Mucosa of rectum (tissue), 2 donors: Measurements from ENCODE around the gene GLDC.
"Not testable (repeated sequence)": the region's sequence is repeated elsewhere in the genome, so short reads cannot be mapped to it uniquely, and the experiment has no call there.

Experiments used
- H3K27ac ChIP-seq, 2 donors: one replicate each; pipeline ENCODE4 v1.7.0; 2013; ENCODE audit warnings: inconsistent platforms in 2 of 2, low read depth in 2 of 2, low read length in 2 of 2
- H3K27me3 ChIP-seq, 2 donors: one replicate each; pipeline ENCODE4 v1.7.0; 2013; ENCODE audit warnings: low read length in 2 of 2; ENCODE audit not compliant: control insufficient read depth in 2 of 2, insufficient read depth in 2 of 2
- H3K36me3 ChIP-seq, 2 donors: one replicate each; pipeline ENCODE4 v1.7.0; 2013; ENCODE audit warnings: low read length in 2 of 2; ENCODE audit not compliant: control insufficient read depth in 2 of 2, insufficient read depth in 2 of 2
- H3K4me1 ChIP-seq, 2 donors: one replicate each; pipeline ENCODE4 v1.7.0; 2013; ENCODE audit warnings: low read length in 2 of 2, mild to moderate bottlenecking in 1 of 2; ENCODE audit not compliant: control insufficient read depth in 2 of 2, insufficient read depth in 2 of 2
- H3K4me3 ChIP-seq, 2 donors: one replicate each; pipeline ENCODE4 v1.7.0; 2013; ENCODE audit warnings: low read length in 2 of 2
- H3K9ac ChIP-seq, 2 donors: one replicate each; pipeline ENCODE4 v1.7.0; 2013; ENCODE audit warnings: low read length in 2 of 2, low read depth in 1 of 2, mild to moderate bottlenecking in 1 of 2
- H3K9me3 ChIP-seq, 2 donors: one replicate each; pipeline ENCODE4 v1.7.0; 2013; ENCODE audit warnings: low read length in 2 of 2; ENCODE audit not compliant: control insufficient read depth in 2 of 2
- donor health status: healthy.
- donor health status: Normal muscosa, but diverticular disease.

The GLDC gene

DNA sequence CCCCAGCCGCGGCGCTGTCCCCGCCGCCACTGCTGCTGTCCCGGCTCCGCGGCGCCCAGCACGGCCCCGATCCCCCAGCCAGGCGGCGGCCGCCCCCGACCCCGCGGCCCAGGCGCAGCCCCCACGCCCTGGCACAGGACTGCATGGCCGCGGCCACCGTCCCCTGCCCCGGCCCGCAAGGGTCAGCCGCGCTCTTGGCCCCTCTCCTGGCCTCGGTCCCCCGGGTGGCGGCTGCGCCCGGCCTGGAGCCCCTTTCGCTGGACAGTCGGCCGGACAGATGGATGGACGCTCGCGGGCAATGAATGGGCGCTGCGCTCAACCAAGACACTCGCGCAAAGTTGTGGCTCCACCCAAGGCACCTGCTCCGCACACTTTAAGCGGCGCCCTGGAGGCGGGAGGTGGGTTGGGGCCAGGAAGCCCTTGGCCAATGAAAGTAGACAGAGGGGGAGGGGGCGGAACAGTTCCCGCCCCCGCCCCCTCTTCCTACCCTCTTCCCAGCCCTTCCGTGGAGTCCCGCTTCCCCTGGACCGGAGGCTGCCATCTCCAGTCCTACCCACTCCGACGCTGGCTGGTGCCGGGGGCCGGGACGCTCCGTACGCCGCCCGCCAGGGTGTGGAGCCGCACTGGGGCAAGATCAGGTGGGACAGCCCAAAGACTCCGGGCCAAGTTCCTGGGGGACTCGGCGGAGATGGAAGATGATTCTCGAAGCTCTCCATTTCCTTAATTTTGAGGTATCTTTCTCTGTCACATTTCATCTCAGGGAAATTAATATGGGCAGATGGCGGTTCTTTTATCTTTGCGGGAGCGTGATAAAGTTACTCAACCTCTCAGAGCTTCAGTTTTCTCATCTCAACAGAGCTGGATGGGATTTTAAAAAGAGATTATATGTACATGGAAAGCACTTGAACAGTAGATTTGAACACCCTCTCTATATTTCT is at the start of gene GLDC:
GLDC (minus strand) TSS at position 375 of the 938 bp plus-strand sequence; CDS start at position 145, 230 bp downstream.
- no peak within 1 kb of the TSS for H3K27ac ChIP-seq
- no peaks in the 10 kb centered on the region for H3K9me3 ChIP-seq
- peaks cover 26 to 37% of the 10 kb centered on the region in 2 donors for H3K27me3 ChIP-seq
- H3K9ac ChIP-seq = no peak within 1 kb of the TSS
- no peaks in the 10 kb centered on the region for H3K4me1 ChIP-seq
- H3K36me3 ChIP-seq = no peaks in the 10 kb centered on the region
- H3K4me3 ChIP-seq = peak within 1 kb of the TSS; percentile 54 to 62

DNA sequence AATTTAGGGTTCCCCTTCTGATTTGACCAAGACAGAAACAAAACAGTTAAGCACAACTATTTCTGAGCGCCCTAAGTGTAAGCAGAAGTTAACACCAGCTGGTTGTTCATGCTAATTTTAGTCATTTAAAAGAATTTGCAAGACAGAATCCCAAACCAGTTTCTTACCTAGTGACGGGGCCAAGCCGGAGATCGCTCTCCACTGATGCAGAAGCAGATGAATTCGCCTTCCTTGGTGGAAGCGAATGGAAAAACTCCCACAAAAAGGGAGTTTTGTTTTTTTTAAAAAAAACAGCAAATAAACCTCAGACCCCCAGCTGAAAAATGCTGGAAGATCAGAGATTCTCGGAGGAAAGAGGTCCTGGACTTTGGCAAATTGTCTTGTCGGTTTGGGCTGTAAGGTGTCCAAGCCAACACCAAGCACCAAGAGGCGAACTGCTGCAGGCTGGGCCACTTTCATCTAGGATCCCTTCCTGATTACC is 47.4 kb upstream of the GLDC start:
- no peaks in the 10 kb centered on the region for H3K9me3 ChIP-seq
- no peak overlapping the region for H3K9ac ChIP-seq
- peak overlapping the region in 1 of 2 donors; percentile 32 for H3K27ac ChIP-seq
- no peaks in the 10 kb centered on the region for H3K4me1 ChIP-seq
- no peaks in the 10 kb centered on the region for H3K27me3 ChIP-seq
- no peak overlapping the region for H3K4me3 ChIP-seq
- no peaks in the 10 kb centered on the region for H3K36me3 ChIP-seq

DNA sequence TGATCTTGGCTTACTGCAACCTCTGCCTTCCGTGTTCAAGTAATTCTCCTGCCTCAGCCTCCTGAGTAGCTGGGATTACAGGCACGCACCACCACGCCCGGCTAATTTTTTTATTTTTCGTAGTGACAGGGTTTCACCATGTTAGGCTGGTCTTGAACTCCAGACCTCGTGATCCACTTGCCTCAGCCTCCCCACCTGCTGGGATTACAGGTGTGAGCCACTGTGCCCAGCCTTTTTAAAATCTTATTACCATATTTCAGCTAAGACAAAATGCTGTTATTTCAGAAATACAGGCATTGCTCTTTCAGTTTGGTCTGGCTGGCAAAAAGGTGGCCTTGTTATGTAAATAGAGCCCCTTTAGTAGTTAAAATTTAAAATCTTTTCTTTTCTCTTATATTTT is 46.9 kb upstream of the GLDC start:
- Histone ChIP-seq H3K27me3 (no peaks in the 10 kb centered on the region), H3K9me3 (no peaks in the 10 kb centered on the region), H3K4me3 (no peak overlapping the region), H3K36me3 (no peaks in the 10 kb centered on the region), H3K9ac (no peak overlapping the region), H3K4me1 (no peaks in the 10 kb centered on the region), H3K27ac (peak overlapping the region in 1 of 2 donors; percentile 32)

DNA sequence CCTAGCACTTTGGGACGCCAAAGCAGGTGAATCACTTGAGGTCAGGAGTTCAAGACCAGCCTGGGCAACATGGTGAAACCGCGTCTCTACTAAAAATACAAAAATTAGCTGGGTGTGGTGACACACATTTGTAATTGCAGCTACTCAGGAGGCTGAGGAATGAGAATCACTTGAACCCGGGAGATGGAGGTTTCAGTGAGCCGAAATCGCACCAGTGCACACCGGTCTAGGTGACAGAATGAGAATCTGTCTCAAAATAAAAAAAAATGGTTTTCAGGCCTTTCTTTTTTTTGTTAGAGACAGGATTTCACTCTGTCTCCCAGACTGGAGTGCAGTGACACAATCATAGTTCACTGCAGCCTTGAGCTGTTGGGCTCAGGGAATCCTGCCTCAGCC is 45.1 kb upstream of the GLDC start:
- H3K9me3 ChIP-seq, H3K27ac ChIP-seq, H3K36me3 ChIP-seq, H3K9ac ChIP-seq, H3K4me1 ChIP-seq, H3K27me3 ChIP-seq, H3K4me3 ChIP-seq: not testable (repeated sequence)

DNA sequence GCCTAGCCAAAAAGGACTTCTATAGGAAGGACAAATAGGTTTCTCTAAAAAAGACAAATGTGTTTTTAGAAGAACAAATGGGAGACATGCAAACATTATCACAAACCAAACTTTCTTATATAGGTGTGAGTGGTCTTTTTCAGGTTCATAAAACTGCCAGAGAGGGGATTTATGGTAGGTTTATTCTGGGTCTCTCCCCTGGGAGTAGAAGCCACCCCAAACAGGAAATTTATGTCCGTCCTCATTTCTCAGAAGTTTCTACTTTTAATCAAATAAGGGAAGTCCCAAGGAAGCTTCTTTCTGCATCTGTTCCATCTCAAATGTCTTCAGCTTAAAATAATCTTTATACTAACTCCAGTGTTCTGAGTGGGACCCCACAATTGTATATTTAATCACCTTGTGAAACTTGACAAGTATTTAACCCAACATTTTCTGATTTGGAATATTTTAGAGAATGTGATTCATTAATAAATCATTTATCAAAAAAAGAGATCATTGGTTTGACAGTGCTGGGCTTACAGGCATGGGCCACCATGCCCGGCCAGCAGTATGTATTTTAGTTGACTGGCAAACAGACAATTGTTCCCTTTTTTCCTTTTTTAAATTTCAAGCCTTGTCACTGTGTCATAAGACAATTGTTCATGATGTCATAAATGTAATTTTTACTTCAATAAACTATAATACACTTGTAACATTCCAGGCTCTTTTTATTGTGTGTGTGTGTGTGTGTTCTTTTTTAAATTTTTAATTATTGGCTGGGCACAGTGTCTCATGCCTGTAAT is 44.6 kb upstream of the GLDC start:
- H3K27me3 ChIP-seq = no peaks in the 10 kb centered on the region
- H3K27ac ChIP-seq = no peak overlapping the region
- H3K36me3 ChIP-seq = no peaks in the 10 kb centered on the region
- H3K9ac ChIP-seq = no peak overlapping the region
- no peak overlapping the region for H3K4me3 ChIP-seq
- no peaks in the 10 kb centered on the region for H3K9me3 ChIP-seq
- H3K4me1 ChIP-seq = no peaks in the 10 kb centered on the region

DNA sequence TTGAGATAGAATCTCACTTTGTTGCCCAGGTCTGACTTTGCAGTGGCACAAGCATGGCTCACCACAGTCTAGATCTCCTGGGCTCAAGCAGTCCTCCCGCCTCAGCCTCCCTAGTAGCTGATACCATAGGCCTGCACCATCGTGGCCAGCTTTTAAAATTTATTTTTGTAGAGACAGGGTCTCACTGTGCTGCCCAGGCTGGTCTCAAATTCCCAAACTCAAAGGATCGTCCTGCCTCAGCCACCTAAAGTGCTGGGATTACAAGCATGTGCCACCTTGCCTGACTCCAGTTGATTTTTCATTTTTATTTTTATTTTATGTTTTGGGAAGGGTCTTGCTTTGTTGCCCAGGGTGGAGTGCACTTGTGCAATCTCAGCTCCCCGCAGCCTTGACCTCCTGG is 41.7 kb upstream of the GLDC start:
- no peak overlapping the region for H3K9ac ChIP-seq
- H3K27me3 ChIP-seq = no peaks in the 10 kb centered on the region
- H3K27ac ChIP-seq = no peak overlapping the region
- no peaks in the 10 kb centered on the region for H3K9me3 ChIP-seq
- H3K4me3 ChIP-seq = no peak overlapping the region
- peaks cover 0 to 2% of the 10 kb centered on the region in 2 donors for H3K4me1 ChIP-seq
- H3K36me3 ChIP-seq = no peaks in the 10 kb centered on the region

DNA sequence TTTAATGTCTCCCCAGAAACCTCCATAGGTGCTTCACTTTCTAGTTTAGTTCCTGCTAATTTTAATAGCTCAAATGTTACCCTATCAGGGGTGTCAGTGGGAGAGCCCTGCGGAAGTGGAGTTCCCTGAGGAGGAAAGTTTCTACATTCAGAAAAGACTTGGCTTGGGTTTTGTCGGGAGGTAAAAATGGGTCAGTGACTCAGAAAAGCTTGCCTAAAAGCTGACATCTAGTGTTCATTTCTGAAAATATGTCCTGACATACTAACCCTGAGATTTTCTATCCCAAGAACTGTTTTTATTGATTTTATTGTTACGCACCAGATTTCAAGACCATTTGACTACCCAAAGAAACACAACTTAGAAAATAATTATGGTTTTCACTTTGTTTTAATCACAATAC is 40.9 kb upstream of the GLDC start:
- Histone ChIP-seq H3K9me3 (no peaks in the 10 kb centered on the region), H3K27ac (no peak overlapping the region)

DNA sequence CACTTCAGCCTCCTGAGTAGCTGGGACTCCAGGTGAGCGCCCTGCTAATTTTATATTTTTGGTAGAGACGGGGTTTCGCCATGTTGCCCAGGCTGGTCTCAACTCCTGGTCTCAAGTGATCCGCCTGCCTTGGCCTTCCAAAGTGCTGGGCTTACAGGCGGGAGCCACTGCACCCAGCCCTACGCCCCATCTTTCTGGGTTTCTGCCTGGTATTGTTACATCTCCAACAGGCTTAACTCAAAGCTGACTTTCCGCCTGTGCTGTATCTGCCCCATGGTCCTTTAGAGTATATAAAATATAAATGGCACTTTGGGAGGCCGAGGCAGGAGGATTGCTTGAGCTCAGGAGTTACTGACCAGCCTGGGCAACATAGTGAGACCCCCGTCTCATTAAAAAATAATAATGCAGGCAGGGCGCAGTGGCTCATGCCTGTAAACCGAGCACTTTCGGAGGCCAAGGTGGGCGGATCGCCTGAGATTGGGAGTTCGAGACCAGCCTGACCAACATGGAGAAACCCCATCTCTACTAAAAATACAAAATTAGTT is 36.5 kb upstream of the GLDC start:
- no peaks in the 10 kb centered on the region for H3K36me3 ChIP-seq
- H3K9me3 ChIP-seq = no peaks in the 10 kb centered on the region
- peak overlapping the region; percentile 99 to 100 for H3K27ac ChIP-seq
- peak overlapping the region; percentile 77 to 100 for H3K4me3 ChIP-seq
- peak overlapping the region; percentile 89 to 92 for H3K9ac ChIP-seq
- no peaks in the 10 kb centered on the region for H3K27me3 ChIP-seq
- H3K4me1 ChIP-seq = peaks cover 0 to 7% of the 10 kb centered on the region in 2 donors

More for the DNA sequence above, 40.9 kb upstream of the GLDC start:
- Histone ChIP-seq H3K27me3 (no peaks in the 10 kb centered on the region), H3K4me1 (peaks cover 0 to 2% of the 10 kb centered on the region in 2 donors), H3K36me3 (no peaks in the 10 kb centered on the region), H3K9ac (no peak overlapping the region), H3K4me3 (no peak overlapping the region)

DNA sequence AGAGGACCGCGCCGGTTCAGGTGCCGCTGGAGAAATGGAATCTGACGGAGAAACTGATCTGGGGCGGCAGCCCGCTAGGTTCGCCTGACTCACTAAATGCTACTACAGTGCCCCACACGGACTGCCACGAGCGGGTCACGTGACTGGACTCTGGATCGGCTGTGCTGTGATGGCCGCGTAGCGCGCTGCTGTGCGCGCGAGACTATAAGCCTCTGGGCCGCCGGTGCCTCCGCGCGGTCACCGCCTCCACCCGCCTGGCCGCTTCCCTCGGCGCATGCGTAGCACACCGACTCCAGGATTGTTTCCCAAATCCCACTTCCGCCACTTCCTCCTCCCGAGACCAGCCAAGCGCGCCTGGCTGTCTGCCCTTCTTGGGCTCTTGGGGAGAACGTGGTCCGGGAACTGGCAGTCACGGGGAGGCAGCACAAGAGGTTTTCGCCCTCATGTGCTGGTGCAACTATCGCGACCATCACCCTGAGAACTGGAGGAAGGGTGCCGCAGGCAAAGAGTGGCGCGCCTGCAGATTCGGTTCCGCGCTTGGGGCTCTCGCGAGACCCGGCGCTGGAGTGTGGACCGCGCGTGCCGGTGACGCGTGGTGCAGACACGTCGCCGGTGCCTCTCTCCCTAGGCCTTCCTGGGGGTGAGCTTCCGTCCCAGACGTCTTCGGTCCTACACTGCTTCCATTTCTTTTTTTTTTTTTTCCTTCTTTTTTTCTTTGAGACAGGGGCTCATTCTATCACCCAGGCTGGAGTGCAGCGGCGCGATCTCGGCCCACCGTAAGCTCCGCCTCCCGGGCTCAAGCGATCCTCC is 35.8 kb upstream of the GLDC start:
- Histone ChIP-seq H3K4me1 (peaks cover 0 to 7% of the 10 kb centered on the region in 2 donors), H3K27ac (peak overlapping the region; percentile 99 to 100), H3K9ac (peak overlapping the region; percentile 89 to 92), H3K27me3 (no peaks in the 10 kb centered on the region), H3K4me3 (peak overlapping the region; percentile 77 to 100), H3K36me3 (no peaks in the 10 kb centered on the region), H3K9me3 (no peaks in the 10 kb centered on the region)
